HepG2 (cell line): ENCODE data around the gene IP6K3. TPM values are rescaled to one million over a fixed set of nuclear protein-coding genes. Genes with fewer than 3 reads are reported as not detected.

Source experiments
- ATAC-seq: fragments of 200-7000 bp; cut with Tn5 transposase; 3 replicates; pipeline ENCODE4 v1.9.1; 2020; ENCODE audit warnings: mild to moderate bottlenecking, moderate library complexity
- BruUV-seq: library from RNA; stranded (reverse); fragments of 400-500 nt; replicated peaks from 2 replicates; lab custom pipeline; 2021; lab: Mats Ljungman, UMichigan
- CTCF ChIA-PET: fragments of 300-600 bp; formaldehyde crosslinking; extraction: SDS; loops from one replicate; lab custom pipeline; 2021; ENCODE audit warnings: low total read pairs, inconsistent platforms, low intra/inter-chr PET ratio; lab: Yijun Ruan, JAX
- POLR2A ChIA-PET: fragments of 350-600 bp; sonication (Branson Sonifier 250); formaldehyde crosslinking; loops from one replicate; lab custom pipeline; 2020; ENCODE audit warnings: antibody characterized with exemption, inconsistent platforms; lab: Yijun Ruan, JAX
- DNase-seq: peaks from one replicate; pipeline ENCODE4 v3.0.0-alpha.2; 2015; ENCODE audit warnings: low spot score
- FAIRE-seq: peaks from 3 replicates; lab custom pipeline; 2011; peaks lifted over from hg19 to GRCh38; lab: Jason Lieb, UNC
- H2AFZ ChIP-seq: one replicate; pipeline ENCODE4 v1.6.1; 2011; ENCODE audit warnings: low read length, inconsistent platforms
- H3K27ac ChIP-seq: fragments of 300-600 bp; 3 replicates; pipeline ENCODE4 v1.8.0; 2011; ENCODE audit warnings: mixed run types, mild to moderate bottlenecking, mixed read lengths, low read length, inconsistent platforms; ENCODE audit not compliant: insufficient read depth; ENCODE audit errors: extremely low read length
- H3K27me3 ChIP-seq, 2 experiments: fragments of 200-600 bp in 1 of 2; 2 replicates in 1 of 2; 3 replicates in 1 of 2; pipeline versions ENCODE4 v1.6.0 to v1.8.0; 2011; ENCODE audit warnings: low read length in 2 of 2, mild to moderate bottlenecking in 2 of 2, moderate library complexity in 2 of 2, inconsistent platforms in 1 of 2; ENCODE audit not compliant: insufficient read depth in 2 of 2, control insufficient read depth in 1 of 2
- H3K36me3 ChIP-seq, 2 experiments: fragments of 200-600 bp in 1 of 2; replicated peaks in 1 of 2; 2 replicates in 1 of 2; 3 replicates in 1 of 2; pipeline versions ENCODE4 v1.5.1 to v1.8.0; 2011; ENCODE audit warnings: low read length in 2 of 2, inconsistent platforms in 1 of 2; ENCODE audit not compliant: insufficient read depth in 2 of 2, control insufficient read depth in 1 of 2
- H3K4me1 ChIP-seq: 2 replicates; pipeline ENCODE4 v1.5.1; 2012; ENCODE audit warnings: low read length, inconsistent platforms; ENCODE audit not compliant: insufficient read depth
- H3K4me2 ChIP-seq: 2 replicates; pipeline ENCODE4 v1.6.0; 2011; ENCODE audit warnings: low read depth, low read length, inconsistent platforms
- H3K4me3 ChIP-seq, 3 experiments: fragments of 200-600 bp in 1 of 3; sonication (generic), shearing (Covaris generic) in 1 of 3; replicated peaks in 1 of 3; 2 replicates each; pipeline ENCODE4 v1.5.1; 2011 to 2016; ENCODE audit warnings: low read length in 3 of 3, inconsistent platforms in 2 of 3, low read depth in 2 of 3, mild to moderate bottlenecking in 2 of 3, control low read depth in 1 of 3, mixed read lengths in 1 of 3; ENCODE audit not compliant: insufficient read depth in 1 of 3
- H3K79me2 ChIP-seq: one replicate; pipeline ENCODE4 v1.6.1; 2011; ENCODE audit warnings: low read length, inconsistent platforms; ENCODE audit not compliant: insufficient read depth
- H3K9ac ChIP-seq: 2 replicates; pipeline ENCODE4 v1.6.0; 2011; ENCODE audit warnings: mild to moderate bottlenecking, low read depth, low read length, inconsistent platforms; ENCODE audit not compliant: insufficient read depth
- H3K9me3 ChIP-seq: 2 replicates; pipeline ENCODE4 v1.5.1; 2012; ENCODE audit warnings: mild to moderate bottlenecking, low read length
- H4K20me1 ChIP-seq: 2 replicates; pipeline ENCODE4 v1.6.0; 2011; ENCODE audit warnings: inconsistent platforms, mild to moderate bottlenecking, low read length, moderate library complexity; ENCODE audit not compliant: insufficient read depth
- GATAD2A ChIP-seq: IDR thresholded peaks from 2 replicates; pipeline ENCODE4 v1.6.1; 2016
- HIVEP1 ChIP-seq: sonication (generic); formaldehyde crosslinking; IDR thresholded peaks from 2 replicates; pipeline ENCODE4 v1.4.0; 2020; ENCODE audit warnings: mild to moderate bottlenecking, missing genetic modification reagents
- KDM2A ChIP-seq: sonication (generic); formaldehyde crosslinking; IDR thresholded peaks from 2 replicates; pipeline ENCODE4 v1.4.0; 2020; ENCODE audit warnings: low read depth, missing genetic modification reagents, borderline replicate concordance
- KDM3A ChIP-seq: IDR thresholded peaks from 2 replicates; pipeline ENCODE4 v1.6.1; 2018; ENCODE audit warnings: low read depth, missing compliant biosample characterization
- RAD51 ChIP-seq: fragments of 450-650 bp; IDR thresholded peaks from 2 replicates; pipeline ENCODE4 v1.6.1; 2016; ENCODE audit warnings: borderline replicate concordance
- WGBS: methylation state at CpG from one replicate; pipeline ENCODE4 v1.1.6; 2017; ENCODE audit warnings: low lambda C conversion rate; 5-methylcytosine and 5-hydroxymethylcytosine counted together
- in situ Hi-C: cut with HindIII; loops from 2 replicates; pipeline ENCODE4 v1.10.0; 2017; ENCODE audit warnings: low pct_unique_long_range_greater_than_20kb; ENCODE audit not compliant: extremely low pct_ligation_motif_present
- intact Hi-C: fragments of 100-400 bp; cut with micrococcal nuclease; formaldehyde crosslinking; loops from one replicate; pipeline ENCODE4 v1.10.0; 2022; ENCODE audit not compliant: unreplicated experiment
- polyA plus RNA-seq, 8 experiments: library from polyadenylated mRNA; depleted of rRNA in 3 of 8; stranded (reverse) in 7 of 8; unstranded in 1 of 8; fragments of >200 nt; fragmentation: Illumina TruSeq in 4 of 8; extraction: Trizol in 4 of 8; gene quantifications; 2 replicates each; pipeline versions ENCODE4 v1.2.1 to v1.2.3, GENCODE V29; 2011 to 2016; ENCODE audit warnings: low read depth in 4 of 8, missing spikeins in 1 of 8, mixed read lengths in 1 of 8; ENCODE audit not compliant: insufficient read depth in 1 of 8
- total RNA-seq, 5 experiments: library from RNA; depleted of rRNA; stranded (reverse); fragments of >200 nt; fragmentation: Illumina TruSeq; extraction: Trizol; gene quantifications; 2 replicates each; pipeline ENCODE4 v1.2.3, GENCODE V29; 2016; ENCODE audit warnings: low read depth in 1 of 5
- TF ChIP-seq, protein P1 (sequence below): sonication (generic); formaldehyde crosslinking; IDR thresholded peaks from 2 replicates; pipeline ENCODE4 v1.5.0; 2020; ENCODE audit warnings: mild to moderate bottlenecking, missing genetic modification reagents
- TF ChIP-seq, protein P2 (sequence below): sonication (generic); formaldehyde crosslinking; IDR thresholded peaks from 2 replicates; pipeline ENCODE4 v1.4.0; 2020; ENCODE audit warnings: low read depth, missing genetic modification reagents
- TF ChIP-seq, protein P3 (sequence below): sonication (generic); formaldehyde crosslinking; IDR thresholded peaks from 2 replicates; pipeline ENCODE4 v1.8.1; 2023; ENCODE audit warnings: mild to moderate bottlenecking, missing genetic modification reagents

IP6K3 gene
- total and polyA plus RNA-seq, 2 of the 13 experiments (the other 11 are each of a cell fraction or from before 2014, with no cell fraction given): 0.11 to 0.18 TPM

GRCh38 chr6:33705955-33706725, 40.6 kb downstream of the IP6K3 start:
- TF ChIP-seq HIVEP1 (CRISPR knock-in tag) (no peak), KDM3A (CRISPR knock-in tag) (no peak), GATAD2A (CRISPR knock-in tag) (no peak), KDM2A (peak; percentile 38; the same call in 1 of the 2 replicates), RAD51 (no peak)
- TF ChIP-seq, protein P1, sequence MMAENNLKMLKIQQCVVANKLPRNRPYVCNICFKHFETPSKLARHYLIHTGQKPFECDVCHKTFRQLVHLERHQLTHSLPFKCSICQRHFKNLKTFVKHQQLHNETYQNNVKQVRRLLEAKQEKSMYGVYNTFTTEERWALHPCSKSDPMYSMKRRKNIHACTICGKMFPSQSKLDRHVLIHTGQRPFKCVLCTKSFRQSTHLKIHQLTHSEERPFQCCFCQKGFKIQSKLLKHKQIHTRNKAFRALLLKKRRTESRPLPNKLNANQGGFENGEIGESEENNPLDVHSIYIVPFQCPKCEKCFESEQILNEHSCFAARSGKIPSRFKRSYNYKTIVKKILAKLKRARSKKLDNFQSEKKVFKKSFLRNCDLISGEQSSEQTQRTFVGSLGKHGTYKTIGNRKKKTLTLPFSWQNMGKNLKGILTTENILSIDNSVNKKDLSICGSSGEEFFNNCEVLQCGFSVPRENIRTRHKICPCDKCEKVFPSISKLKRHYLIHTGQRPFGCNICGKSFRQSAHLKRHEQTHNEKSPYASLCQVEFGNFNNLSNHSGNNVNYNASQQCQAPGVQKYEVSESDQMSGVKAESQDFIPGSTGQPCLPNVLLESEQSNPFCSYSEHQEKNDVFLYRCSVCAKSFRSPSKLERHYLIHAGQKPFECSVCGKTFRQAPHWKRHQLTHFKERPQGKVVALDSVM (CRISPR knock-in tag): no peak
- TF ChIP-seq, protein P2, sequence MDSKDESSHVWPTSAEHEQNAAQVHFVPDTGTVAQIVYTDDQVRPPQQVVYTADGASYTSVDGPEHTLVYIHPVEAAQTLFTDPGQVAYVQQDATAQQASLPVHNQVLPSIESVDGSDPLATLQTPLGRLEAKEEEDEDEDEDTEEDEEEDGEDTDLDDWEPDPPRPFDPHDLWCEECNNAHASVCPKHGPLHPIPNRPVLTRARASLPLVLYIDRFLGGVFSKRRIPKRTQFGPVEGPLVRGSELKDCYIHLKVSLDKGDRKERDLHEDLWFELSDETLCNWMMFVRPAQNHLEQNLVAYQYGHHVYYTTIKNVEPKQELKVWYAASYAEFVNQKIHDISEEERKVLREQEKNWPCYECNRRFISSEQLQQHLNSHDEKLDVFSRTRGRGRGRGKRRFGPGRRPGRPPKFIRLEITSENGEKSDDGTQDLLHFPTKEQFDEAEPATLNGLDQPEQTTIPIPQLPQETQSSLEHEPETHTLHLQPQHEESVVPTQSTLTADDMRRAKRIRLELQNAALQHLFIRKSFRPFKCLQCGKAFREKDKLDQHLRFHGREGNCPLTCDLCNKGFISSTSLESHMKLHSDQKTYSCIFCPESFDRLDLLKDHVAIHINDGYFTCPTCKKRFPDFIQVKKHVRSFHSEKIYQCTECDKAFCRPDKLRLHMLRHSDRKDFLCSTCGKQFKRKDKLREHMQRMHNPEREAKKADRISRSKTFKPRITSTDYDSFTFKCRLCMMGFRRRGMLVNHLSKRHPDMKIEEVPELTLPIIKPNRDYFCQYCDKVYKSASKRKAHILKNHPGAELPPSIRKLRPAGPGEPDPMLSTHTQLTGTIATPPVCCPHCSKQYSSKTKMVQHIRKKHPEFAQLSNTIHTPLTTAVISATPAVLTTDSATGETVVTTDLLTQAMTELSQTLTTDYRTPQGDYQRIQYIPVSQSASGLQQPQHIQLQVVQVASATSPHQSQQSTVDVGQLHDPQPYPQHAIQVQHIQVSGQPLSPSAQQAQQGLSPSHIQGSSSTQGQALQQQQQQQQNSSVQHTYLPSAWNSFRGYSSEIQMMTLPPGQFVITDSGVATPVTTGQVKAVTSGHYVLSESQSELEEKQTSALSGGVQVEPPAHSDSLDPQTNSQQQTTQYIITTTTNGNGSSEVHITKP: no peak
- TF ChIP-seq, protein P3, sequence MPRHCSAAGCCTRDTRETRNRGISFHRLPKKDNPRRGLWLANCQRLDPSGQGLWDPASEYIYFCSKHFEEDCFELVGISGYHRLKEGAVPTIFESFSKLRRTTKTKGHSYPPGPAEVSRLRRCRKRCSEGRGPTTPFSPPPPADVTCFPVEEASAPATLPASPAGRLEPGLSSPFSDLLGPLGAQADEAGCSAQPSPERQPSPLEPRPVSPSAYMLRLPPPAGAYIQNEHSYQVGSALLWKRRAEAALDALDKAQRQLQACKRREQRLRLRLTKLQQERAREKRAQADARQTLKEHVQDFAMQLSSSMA (CRISPR knock-in tag): 0 out of 2 replicates have a peak, but pooled peaks have one; percentile 23
- TF ChIP-seq, all 625 proteins: peak for 2
- H3K9ac ChIP-seq: no peak overlapping the region
- ATAC-seq (no peak), FAIRE-seq (no peak), DNase-seq (no peak)
- BruUV-seq: no TSS peak
- ChIA-PET CTCF (no interaction called here), POLR2A (no interaction called here)
- no peaks in the 10 kb centered on the region for H3K27me3 ChIP-seq
- H3K4me3 ChIP-seq: no peak overlapping the region
- intact Hi-C loops (loop anchor here (10.0 kb wide), 1 partner anchor 71 kb away; no protein-coding TSS in a partner anchor), in situ Hi-C loops (no loop called here)
- H3K27ac ChIP-seq: no peak overlapping the region
- no peak overlapping the region for H2AFZ ChIP-seq
- peaks cover 17% of the 10 kb centered on the region for H3K79me2 ChIP-seq
- H4K20me1 ChIP-seq: no peaks in the 10 kb centered on the region; the same call in 1 of the 2 replicates
- H3K9me3 ChIP-seq: no peaks in the 10 kb centered on the region
- H3K36me3 ChIP-seq: peaks cover 8 to 30% of the 10 kb centered on the region in 2 experiments
- 92% methylated on average over 16 of the region's 16 CpGs for WGBS
- no peak overlapping the region for H3K4me2 ChIP-seq
- H3K4me1 ChIP-seq: peaks cover 47% of the 10 kb centered on the region
